ENCODE results near the gene TMEM161A. TPM values are rescaled to one million over a fixed set of nuclear protein-coding genes. Genes with fewer than 3 reads are reported as not detected.

The TMEM161A gene
- total and polyA plus RNA-seq, 8 donors: 6.4 to 59.5 (median 14.5) TPM

DNA sequence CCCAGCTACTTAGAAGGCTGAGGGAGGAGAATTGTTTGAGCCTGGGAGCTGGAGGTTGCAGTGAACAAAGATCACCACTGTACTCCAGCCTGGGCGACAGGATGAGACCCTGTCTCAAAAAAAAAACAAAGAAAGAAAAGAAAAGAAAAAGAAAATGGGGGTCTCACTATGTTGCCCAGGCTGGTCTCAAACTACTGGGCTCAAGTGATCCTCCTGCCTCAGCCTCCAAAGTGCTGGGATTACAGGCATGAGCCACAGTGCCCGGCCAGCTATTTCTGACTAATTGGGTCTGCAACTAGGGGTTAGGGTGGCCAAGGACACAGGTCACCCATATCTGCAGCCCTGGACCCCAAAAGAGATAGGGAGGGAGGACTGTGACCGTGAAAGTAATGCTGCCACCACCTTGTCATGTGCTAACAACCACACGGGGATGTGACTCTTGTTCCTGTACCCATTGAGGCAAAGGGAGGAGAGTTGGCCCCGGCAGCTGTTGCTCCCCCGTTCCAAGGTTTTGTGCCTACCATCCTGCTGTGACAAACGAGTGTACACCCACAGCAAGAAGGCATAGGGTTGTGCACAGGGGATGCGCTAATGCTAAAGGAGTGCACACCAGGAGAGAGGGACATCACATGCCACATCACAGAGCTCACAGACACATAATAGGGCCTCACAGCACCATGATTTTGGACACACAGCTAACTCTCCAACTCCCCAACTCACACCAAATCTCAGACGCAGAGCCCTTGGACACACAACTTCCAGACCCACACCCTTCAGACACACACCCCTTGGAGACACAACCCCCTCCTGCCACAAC is 31.2 kb upstream of the TMEM161A start:
- WGBS, 5 donors: 72 to 82% (median 76%) methylated on average over 5 to 9 of the region's 9 CpGs
- TF ChIP-seq POLR2AphosphoS5 (IDR thresholded peaks at IDR 0.05) (no peak), POLR2A (IDR thresholded peaks at IDR 0.05) (no peak), EP300 (IDR thresholded peaks at IDR 0.05) (no peak)
- TF ChIP-seq, protein P1, sequence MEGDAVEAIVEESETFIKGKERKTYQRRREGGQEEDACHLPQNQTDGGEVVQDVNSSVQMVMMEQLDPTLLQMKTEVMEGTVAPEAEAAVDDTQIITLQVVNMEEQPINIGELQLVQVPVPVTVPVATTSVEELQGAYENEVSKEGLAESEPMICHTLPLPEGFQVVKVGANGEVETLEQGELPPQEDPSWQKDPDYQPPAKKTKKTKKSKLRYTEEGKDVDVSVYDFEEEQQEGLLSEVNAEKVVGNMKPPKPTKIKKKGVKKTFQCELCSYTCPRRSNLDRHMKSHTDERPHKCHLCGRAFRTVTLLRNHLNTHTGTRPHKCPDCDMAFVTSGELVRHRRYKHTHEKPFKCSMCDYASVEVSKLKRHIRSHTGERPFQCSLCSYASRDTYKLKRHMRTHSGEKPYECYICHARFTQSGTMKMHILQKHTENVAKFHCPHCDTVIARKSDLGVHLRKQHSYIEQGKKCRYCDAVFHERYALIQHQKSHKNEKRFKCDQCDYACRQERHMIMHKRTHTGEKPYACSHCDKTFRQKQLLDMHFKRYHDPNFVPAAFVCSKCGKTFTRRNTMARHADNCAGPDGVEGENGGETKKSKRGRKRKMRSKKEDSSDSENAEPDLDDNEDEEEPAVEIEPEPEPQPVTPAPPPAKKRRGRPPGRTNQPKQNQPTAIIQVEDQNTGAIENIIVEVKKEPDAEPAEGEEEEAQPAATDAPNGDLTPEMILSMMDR (IDR thresholded peaks at IDR 0.05): no peak
- Histone ChIP-seq H3K9me3 (no peaks in the 10 kb centered on the region), H3K4me3 (peak overlapping the region; percentile 28 to 46 (median 30)), H3K4me1 (peaks cover 8 to 21% (median 14%) of the 10 kb centered on the region in 4 donors), H3K36me3 (peaks cover 0 to 4% (median 0%) of the 10 kb centered on the region in 4 donors), H3K27me3 (peaks cover 0 to 7% (median 0%) of the 10 kb centered on the region in 3 donors), H3K27ac (no peak overlapping the region)
- DNase-seq: no peak
- intact Hi-C loops (cut with DNase I; ENCODE audit: low total_unique reads): no loop called here

DNA sequence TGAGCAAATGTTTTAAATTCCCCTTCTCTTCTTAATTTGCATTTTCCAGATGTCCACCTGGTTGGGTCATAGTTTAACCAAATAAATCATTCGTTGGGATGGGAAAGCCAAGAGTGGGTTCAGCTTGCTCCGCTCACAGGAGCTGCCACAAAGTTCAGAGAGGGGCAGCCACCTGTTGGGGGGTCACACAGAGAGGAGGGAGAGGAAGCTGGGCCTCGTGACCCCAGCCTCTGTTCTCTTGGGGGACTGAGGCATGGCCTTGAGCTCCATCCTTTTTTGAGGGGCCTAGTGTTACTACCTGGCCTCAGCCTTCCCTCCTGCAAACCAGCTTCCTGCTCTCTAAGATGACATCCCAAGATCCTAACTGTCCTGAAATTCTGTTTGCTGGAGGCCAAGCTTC is 29.3 kb upstream of the TMEM161A start:
- H3K27me3 ChIP-seq: peaks cover 0 to 7% (median 0%) of the 10 kb centered on the region in 3 donors
- H3K4me3 ChIP-seq: no peak overlapping the region
- no peak overlapping the region for H3K27ac ChIP-seq
- peaks cover 0 to 4% (median 0%) of the 10 kb centered on the region in 4 donors for H3K36me3 ChIP-seq
- TF ChIP-seq POLR2AphosphoS5 (IDR thresholded peaks at IDR 0.05): no peak
- TF ChIP-seq EP300 (IDR thresholded peaks at IDR 0.05): no peak
- TF ChIP-seq POLR2A (IDR thresholded peaks at IDR 0.05): no peak
- TF ChIP-seq, protein P1 (IDR thresholded peaks at IDR 0.05): no peak
- peaks cover 8 to 20% (median 14%) of the 10 kb centered on the region in 4 donors for H3K4me1 ChIP-seq
- intact Hi-C loops (cut with DNase I; ENCODE audit: low total_unique reads): no loop called here
- WGBS, 5 donors: 74 to 86% (median 79%) methylated on average over 3 of the region's 3 CpGs
- no peak for DNase-seq
- H3K9me3 ChIP-seq: no peaks in the 10 kb centered on the region

DNA sequence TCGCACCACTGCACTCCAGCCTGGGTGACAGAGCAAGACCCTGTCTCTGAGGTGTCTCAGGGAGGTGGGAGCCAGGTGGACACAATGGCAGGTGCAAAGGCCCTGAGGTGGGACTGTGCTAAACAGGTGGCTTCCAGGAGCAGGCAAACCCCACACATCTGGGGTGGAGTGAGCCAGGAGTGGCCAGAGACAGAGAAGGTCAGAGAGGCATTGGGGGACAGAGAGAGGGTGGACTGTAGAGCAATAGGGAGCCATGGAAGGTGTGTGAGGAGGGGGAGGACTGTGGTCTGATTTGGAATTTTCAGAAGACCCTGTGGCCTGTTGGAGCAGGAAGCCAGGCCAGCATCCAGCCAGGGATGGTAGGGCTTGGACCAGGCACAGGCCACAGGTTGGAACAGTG is 27.1 kb upstream of the TMEM161A start:
- 88 to 100% (median 95%) methylated on average over 1 of the region's 1 CpG for WGBS, 5 donors
- intact Hi-C loops (cut with DNase I; ENCODE audit: low total_unique reads): no loop called here

DNA sequence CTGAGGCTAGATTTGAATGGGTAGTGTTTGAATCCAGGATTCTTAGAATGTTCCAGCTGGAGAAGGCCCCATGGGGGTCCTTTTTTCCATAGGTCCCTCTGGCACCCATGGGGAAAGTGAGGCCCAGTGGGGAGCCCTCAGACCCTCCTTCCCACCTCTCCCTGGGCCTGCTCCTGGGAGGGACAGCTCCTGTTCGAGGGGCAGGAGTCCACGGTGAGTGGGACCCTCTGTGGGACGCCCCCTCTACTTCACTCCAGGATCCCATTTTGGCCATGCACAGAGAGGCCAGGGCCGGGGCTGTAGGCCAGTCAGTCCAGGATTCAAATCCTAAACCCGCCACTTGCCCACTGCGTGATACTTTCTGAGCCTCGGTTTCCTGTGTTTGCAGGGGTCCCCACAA is 24.2 kb upstream of the TMEM161A start:
- no peak for DNase-seq
- H3K4me1 ChIP-seq: no peaks in the 10 kb centered on the region
- intact Hi-C loops (cut with DNase I; ENCODE audit: low total_unique reads): no loop called here
- H3K27me3 ChIP-seq: no peaks in the 10 kb centered on the region
- H3K27ac ChIP-seq: no peak overlapping the region
- 84 to 94% (median 93%) methylated on average over 7 of the region's 7 CpGs for WGBS, 5 donors
- H3K9me3 ChIP-seq: no peaks in the 10 kb centered on the region
- H3K4me3 ChIP-seq: no peak overlapping the region
- no peak for TF ChIP-seq POLR2A (IDR thresholded peaks at IDR 0.05)
- no peak for TF ChIP-seq POLR2AphosphoS5 (IDR thresholded peaks at IDR 0.05)
- TF ChIP-seq, protein P1 (IDR thresholded peaks at IDR 0.05): no peak
- TF ChIP-seq EP300 (IDR thresholded peaks at IDR 0.05): no peak
- peaks cover 0 to 4% (median 0%) of the 10 kb centered on the region in 4 donors for H3K36me3 ChIP-seq

More for the DNA sequence above, 27.1 kb upstream of the TMEM161A start:
- no peak for DNase-seq
- Histone ChIP-seq H3K4me3 (no peak overlapping the region), H3K9me3 (no peaks in the 10 kb centered on the region), H3K27ac (no peak overlapping the region), H3K27me3 (peaks cover 0 to 6% (median 0%) of the 10 kb centered on the region in 3 donors), H3K36me3 (peaks cover 0 to 4% (median 0%) of the 10 kb centered on the region in 4 donors), H3K4me1 (peaks cover 7 to 9% (median 7%) of the 10 kb centered on the region in 4 donors)
- no peak for TF ChIP-seq POLR2AphosphoS5 (IDR thresholded peaks at IDR 0.05)
- TF ChIP-seq EP300 (IDR thresholded peaks at IDR 0.05): no peak
- TF ChIP-seq, protein P1 (IDR thresholded peaks at IDR 0.05): no peak
- no peak for TF ChIP-seq POLR2A (IDR thresholded peaks at IDR 0.05)
